ENCODE results near the gene MAN1C1. TPM values are rescaled to one million over a fixed set of nuclear protein-coding genes. Genes with fewer than 3 reads are reported as not detected.

MAN1C1 gene
- total RNA-seq, 1 experiment from 2014 or later = 9.3 TPM

- H2BK15ac ChIP-seq (ENCODE audit: low read depth, low read length) = no peak overlapping the region
- H3T11ph ChIP-seq (ENCODE audit: low read length) = no peak overlapping the region
- H3K36me3 Mint-ChIP-seq (ENCODE audit: insufficient read depth in 1 of 3, low read depth in 3 of 3) = no peaks in the 10 kb centered on the region; a peak in 1 of 7 replicates
- H3K4me3 Mint-ChIP-seq = no peak overlapping the region
- peaks cover 11% of the 10 kb centered on the region; the same call in 1 of the 2 replicates for H3K4me1 ChIP-seq (ENCODE audit: insufficient read depth, low read length)
- H2BK120ac ChIP-seq (ENCODE audit: low read depth, low read length, poor library complexity, severe bottlenecking) = no peak overlapping the region
- WGBS (ENCODE audit: extremely low coverage, insufficient read length, low lambda C conversion rate) = no CpG with 5 or more reads among the region's 18 CpGs
- H3K18ac ChIP-seq (ENCODE audit: insufficient read length, low read depth, low read length) = no peak overlapping the region
- H2AK5ac ChIP-seq (ENCODE audit: insufficient read length, low read length) = no peak overlapping the region
- no peak overlapping the region for H2BK20ac ChIP-seq (ENCODE audit: low read depth, low read length, poor library complexity, severe bottlenecking)
- no peak overlapping the region; the same call in 1 of the 2 replicates for H3K14ac ChIP-seq (ENCODE audit: insufficient read depth, low read length)
- no peak overlapping the region for H4K91ac ChIP-seq (ENCODE audit: insufficient read length, low read depth, low read length)
- no peak for TF ChIP-seq CTCF (conservative IDR thresholded peaks at IDR 0.05)
- no peaks in the 10 kb centered on the region for H3K23me2 ChIP-seq (ENCODE audit: insufficient read length, low read depth, low read length, poor library complexity, severe bottlenecking)
- no peak overlapping the region for H3K23ac ChIP-seq (ENCODE audit: insufficient read length, low read depth, low read length)
- H2BK5ac ChIP-seq (ENCODE audit: insufficient read length, low read length) = no peak overlapping the region
- no peak overlapping the region for H2AFZ ChIP-seq (ENCODE audit: low read length)
- H3K9ac ChIP-seq (ENCODE audit: extremely low read depth, insufficient read length, low read length) = no peak overlapping the region
- H3K9me3 Mint-ChIP-seq = no peaks in the 10 kb centered on the region
- no peaks in the 10 kb centered on the region for H3K79me1 ChIP-seq (ENCODE audit: insufficient read depth, low read depth, low read length, poor library complexity, severe bottlenecking)
- H3K56ac ChIP-seq (ENCODE audit: insufficient read length, low read depth, low read length) = no peak overlapping the region
- no peak overlapping the region for H4K5ac ChIP-seq (ENCODE audit: insufficient read length, low read depth, low read length)
- no peaks in the 10 kb centered on the region for H3K27me3 ChIP-seq (ENCODE audit: insufficient read depth, low read length)
- H3K79me2 ChIP-seq (ENCODE audit: insufficient read depth, low read length) = no peaks in the 10 kb centered on the region
- no peaks in the 10 kb centered on the region for H3K9me3 ChIP-seq (ENCODE audit: control insufficient read depth, low read depth, low read length)
- H3K27me3 Mint-ChIP-seq (ENCODE audit: low read depth) = no peaks in the 10 kb centered on the region; the same call in 1 of the 2 replicates
- no peak for DNase-seq
- no peak overlapping the region for H3K4me2 ChIP-seq (ENCODE audit: insufficient read depth, insufficient read length, low read length)
- H3K27ac ChIP-seq (ENCODE audit: insufficient read length, low read depth, low read length) = no peak overlapping the region
- no peak overlapping the region for H3K4ac ChIP-seq (ENCODE audit: low read depth, low read length)
- peaks cover 62 to 64% of the 10 kb centered on the region in 2 experiments for H3K4me1 Mint-ChIP-seq
- peak overlapping the region in 2 of 3 experiments; percentile 13 to 88; a peak in 3 of 7 replicates for H3K27ac Mint-ChIP-seq
- no peak overlapping the region for H4K8ac ChIP-seq (replicated peaks; ENCODE audit: insufficient read length, low read depth, low read length)
- H2BK12ac ChIP-seq (ENCODE audit: insufficient read length, low read depth, low read length) = no peak overlapping the region
- H4K20me1 ChIP-seq (ENCODE audit: control insufficient read depth, insufficient read depth, insufficient read length) = no peaks in the 10 kb centered on the region
These were observed 166.1 kb downstream of the MAN1C1 start for GRCh38 chr1:25782608-25783201.
